NB4 (cell line): ENCODE data around the gene KIF16B.

Source experiments
- DNase-seq: peaks from one replicate; pipeline ENCODE4 v3.0.0; 2010; ENCODE audit warnings: low read depth
- H3K4me3 ChIP-seq: one replicate; pipeline ENCODE4 v1.5.1; 2011; ENCODE audit warnings: mild to moderate bottlenecking, low read depth, low read length, moderate library complexity
- MYC ChIP-seq: IDR thresholded peaks from 2 replicates; pipeline ENCODE4 v1.6.1; 2011; ENCODE audit warnings: low read depth, low read length
- POLR2A ChIP-seq: IDR thresholded peaks from 2 replicates; pipeline ENCODE4 v1.6.1; 2011; ENCODE audit warnings: mild to moderate bottlenecking; ENCODE audit not compliant: insufficient read length; ENCODE audit errors: extremely low read depth
- TF ChIP-seq, protein P1 (sequence below): IDR thresholded peaks from one replicate; pipeline ENCODE4 v1.5.1; 2012; ENCODE audit warnings: low read depth, low read length
- TF ChIP-seq, protein P2 (sequence below): IDR thresholded peaks from 2 replicates; pipeline ENCODE4 v1.6.1; 2011; ENCODE audit warnings: low read depth, low read length

The KIF16B gene

DNA sequence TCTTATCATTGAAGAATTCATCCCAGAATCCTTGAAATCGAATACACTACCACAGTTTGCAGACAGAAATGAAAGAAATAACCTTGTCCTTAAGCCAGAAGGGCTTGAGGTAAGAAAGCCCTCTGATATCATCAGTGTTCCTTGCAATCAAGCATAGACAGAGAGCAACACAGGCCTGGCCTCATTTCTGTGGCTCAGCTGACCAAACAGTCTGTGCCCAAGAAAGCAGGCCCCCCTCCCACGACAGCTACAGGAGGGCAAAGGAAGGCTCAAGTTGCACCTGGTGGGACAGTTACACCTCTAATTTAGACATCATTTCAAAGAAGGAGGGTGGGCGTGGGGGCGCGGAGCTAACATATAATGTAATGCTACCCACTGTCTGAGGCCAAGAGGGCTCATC, 21.6 kb downstream of the KIF16B start:
- DNase-seq: no peak
- TF ChIP-seq, protein P1, sequence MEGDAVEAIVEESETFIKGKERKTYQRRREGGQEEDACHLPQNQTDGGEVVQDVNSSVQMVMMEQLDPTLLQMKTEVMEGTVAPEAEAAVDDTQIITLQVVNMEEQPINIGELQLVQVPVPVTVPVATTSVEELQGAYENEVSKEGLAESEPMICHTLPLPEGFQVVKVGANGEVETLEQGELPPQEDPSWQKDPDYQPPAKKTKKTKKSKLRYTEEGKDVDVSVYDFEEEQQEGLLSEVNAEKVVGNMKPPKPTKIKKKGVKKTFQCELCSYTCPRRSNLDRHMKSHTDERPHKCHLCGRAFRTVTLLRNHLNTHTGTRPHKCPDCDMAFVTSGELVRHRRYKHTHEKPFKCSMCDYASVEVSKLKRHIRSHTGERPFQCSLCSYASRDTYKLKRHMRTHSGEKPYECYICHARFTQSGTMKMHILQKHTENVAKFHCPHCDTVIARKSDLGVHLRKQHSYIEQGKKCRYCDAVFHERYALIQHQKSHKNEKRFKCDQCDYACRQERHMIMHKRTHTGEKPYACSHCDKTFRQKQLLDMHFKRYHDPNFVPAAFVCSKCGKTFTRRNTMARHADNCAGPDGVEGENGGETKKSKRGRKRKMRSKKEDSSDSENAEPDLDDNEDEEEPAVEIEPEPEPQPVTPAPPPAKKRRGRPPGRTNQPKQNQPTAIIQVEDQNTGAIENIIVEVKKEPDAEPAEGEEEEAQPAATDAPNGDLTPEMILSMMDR: no peak
- TF ChIP-seq, protein P2, sequence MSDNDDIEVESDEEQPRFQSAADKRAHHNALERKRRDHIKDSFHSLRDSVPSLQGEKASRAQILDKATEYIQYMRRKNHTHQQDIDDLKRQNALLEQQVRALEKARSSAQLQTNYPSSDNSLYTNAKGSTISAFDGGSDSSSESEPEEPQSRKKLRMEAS: no peak
- TF ChIP-seq POLR2A: no peak
- TF ChIP-seq MYC: no peak
- H3K4me3 ChIP-seq: no peak overlapping the region

DNA sequence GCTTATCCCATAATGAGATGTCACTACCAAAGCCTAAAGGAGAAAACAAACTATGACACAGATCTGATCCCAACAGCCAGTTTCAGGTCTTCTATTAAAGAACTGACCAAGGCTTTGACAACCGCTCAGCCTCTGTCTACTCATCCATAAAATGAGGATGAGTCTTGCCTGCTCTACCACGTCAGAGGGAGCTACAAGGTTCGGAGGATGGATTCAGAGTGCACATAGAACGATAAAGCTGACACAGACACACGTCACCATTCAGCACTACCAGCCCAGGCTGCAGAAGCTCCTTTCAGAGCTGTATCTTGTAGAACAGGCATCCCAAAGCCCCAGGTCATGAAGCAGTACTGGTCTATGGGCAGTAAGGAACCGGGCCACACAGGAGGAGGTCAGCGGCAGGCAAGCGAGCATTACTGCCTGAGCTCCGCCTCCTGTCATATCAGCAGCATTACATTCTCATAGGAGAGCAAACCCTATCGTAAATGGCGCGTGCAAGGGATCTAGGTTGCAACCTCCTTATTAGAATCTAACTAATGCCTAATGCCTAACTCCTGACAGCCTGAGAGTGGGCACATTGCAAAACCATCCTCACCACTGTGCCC, 25.1 kb downstream of the KIF16B start:
- H3K4me3 ChIP-seq: no peak overlapping the region
- no peak for TF ChIP-seq MYC
- TF ChIP-seq, protein P1: no peak
- TF ChIP-seq POLR2A: no peak
- TF ChIP-seq, protein P2: no peak
- no peak for DNase-seq

DNA sequence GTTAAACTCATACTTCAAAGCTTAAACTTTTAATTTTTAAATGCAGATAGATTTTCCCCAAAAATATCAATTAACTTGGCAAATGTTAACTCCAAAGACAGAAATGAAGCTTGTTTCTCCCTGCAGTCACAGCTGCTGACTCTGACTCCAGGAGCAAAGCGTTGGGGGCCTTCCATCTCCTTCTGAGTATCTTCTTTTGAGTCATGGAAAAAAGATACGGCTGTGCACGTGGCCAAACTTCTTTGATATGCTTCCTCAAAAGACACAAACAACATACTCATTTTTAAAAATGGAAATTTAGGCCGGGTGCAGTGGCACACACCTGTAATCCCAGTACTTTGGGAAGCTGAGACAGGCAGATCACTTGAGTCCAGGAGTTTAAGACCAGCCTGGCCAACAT, 28.3 kb downstream of the KIF16B start:
- no peak overlapping the region for H3K4me3 ChIP-seq
- TF ChIP-seq MYC (no peak), POLR2A (no peak)
- TF ChIP-seq, protein P1: no peak
- TF ChIP-seq, protein P2: no peak
- no peak for DNase-seq

DNA sequence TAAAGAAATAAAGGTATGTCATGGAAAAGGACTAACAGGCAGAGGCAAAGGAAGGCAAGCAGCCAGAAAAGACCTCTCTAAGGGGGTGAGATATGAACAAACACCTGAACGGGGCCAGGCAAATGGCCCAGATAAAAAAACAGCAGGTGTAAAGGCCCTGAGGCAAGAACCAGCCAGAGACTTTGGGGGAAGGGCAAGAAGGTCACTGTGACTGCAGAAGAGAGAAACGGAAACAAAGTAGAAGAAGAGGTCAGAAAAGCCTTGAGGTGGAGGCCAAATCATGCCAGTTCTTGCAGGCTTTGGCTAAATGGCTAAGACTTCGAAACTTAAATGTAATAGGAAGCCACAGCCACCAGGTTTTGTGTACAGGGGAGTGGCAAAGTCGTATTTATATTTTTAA, 30.8 kb downstream of the KIF16B start:
- no peak for DNase-seq
- no peak overlapping the region for H3K4me3 ChIP-seq
- TF ChIP-seq POLR2A (no peak), MYC (no peak)

DNA sequence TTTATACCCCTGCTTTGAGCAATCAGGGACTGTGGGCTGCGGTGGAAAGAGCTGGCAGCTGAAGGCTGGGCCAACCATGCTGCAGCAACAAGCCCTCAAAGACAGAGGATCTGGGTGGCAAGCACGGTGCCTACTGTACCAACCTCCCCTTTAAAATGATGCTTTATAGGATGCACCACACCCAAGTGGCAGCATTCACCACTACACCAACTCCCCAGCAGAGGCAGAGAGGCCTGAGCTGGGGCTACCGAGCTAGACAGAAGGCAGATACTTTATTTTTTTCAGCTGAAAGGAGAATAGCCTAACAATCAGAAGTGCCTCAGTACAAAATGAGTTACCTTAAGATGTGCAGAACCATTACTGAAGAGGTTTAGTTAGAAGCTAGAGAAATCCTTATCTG, 31.4 kb downstream of the KIF16B start:
- TF ChIP-seq, protein P2: no peak
- no peak for DNase-seq
- H3K4me3 ChIP-seq: no peak overlapping the region

DNA sequence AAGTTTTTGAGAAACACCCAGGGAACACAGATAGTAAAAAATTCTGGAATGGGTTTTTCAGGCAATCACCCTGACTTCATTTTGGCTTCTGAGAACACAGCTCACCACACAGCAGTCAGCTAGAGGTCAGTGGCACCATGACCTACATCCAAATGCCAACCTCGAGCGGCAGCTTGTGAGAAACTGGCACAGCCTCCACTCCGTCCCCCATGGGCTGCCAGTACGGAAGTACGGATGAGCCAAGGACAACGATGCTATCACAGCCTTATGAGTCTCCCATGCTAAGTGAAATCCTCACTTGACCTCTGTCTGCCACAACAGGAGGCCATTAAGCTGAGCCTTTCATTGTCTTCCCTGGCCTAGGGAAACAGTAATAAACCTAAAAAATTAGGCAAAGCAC, 32.0 kb downstream of the KIF16B start:
- no peak for TF ChIP-seq POLR2A
- TF ChIP-seq, protein P1: no peak
- TF ChIP-seq, protein P2: no peak
- no peak for DNase-seq
- H3K4me3 ChIP-seq: no peak overlapping the region
